ENCODE measurements around the gene LILRB1.
"Not testable (repeated sequence)": the region's sequence is repeated elsewhere in the genome, so short reads cannot be mapped to it uniquely, and the experiment has no call there.

LILRB1 gene

GRCh38 chr19:54624934-54625730 is 5.2 kb upstream of the LILRB1 start:
- peak in 2 of 3 donors; percentile 40 to 63 for DNase-seq
- H3K4me3 ChIP-seq (ENCODE audit: control insufficient read depth in 1 of 7, extremely low read depth in 1 of 7, insufficient read depth in 4 of 7, low read depth in 2 of 7, low read length in 6 of 7); H3K9me3 ChIP-seq (ENCODE audit: control extremely low read depth in 1 of 5, control insufficient read depth in 4 of 5, insufficient read depth in 2 of 5, low read depth in 1 of 5, low read length in 4 of 5); H3K27me3 ChIP-seq (replicated peaks in 2 of 5; ENCODE audit: control insufficient read depth in 4 of 5, insufficient read depth in 5 of 5, low read length in 4 of 5); H3K27ac ChIP-seq (ENCODE audit: insufficient read depth in 1 of 2, low read depth in 1 of 2, low read length in 2 of 2, poor library complexity in 1 of 2, severe bottlenecking in 2 of 2); H3K36me3 ChIP-seq (ENCODE audit: control insufficient read depth in 4 of 4, insufficient read depth in 4 of 4, low read length in 3 of 4); POLR2A ChIA-PET; CTCF ChIA-PET: not testable (repeated sequence)
- 56% methylated on average over 5 of the region's 15 CpGs for WGBS (ENCODE audit: insufficient coverage)
- peaks cover 0 to 31% (median 29%) of the 10 kb centered on the region in 4 experiments for H3K4me1 ChIP-seq (ENCODE audit: control extremely low read depth in 1 of 4, control insufficient read depth in 4 of 4, insufficient read depth in 4 of 4, low read length in 3 of 4)

- Histone ChIP-seq H3K4me1 (ENCODE audit: control extremely low read depth in 1 of 4, control insufficient read depth in 4 of 4, insufficient read depth in 4 of 4, low read length in 3 of 4) (peaks cover 0 to 47% (median 44%) of the 10 kb centered on the region in 4 experiments), H3K9me3 (ENCODE audit: control extremely low read depth in 1 of 5, control insufficient read depth in 4 of 5, insufficient read depth in 2 of 5, low read depth in 1 of 5, low read length in 4 of 5) (peaks cover 0 to 7% (median 0%) of the 10 kb centered on the region in 5 experiments), H3K27me3 (replicated peaks in 2 of 5; ENCODE audit: control insufficient read depth in 4 of 5, insufficient read depth in 5 of 5, low read length in 4 of 5) (no peaks in the 10 kb centered on the region), H3K4me3 (ENCODE audit: control insufficient read depth in 1 of 7, extremely low read depth in 1 of 7, insufficient read depth in 4 of 7, low read depth in 2 of 7, low read length in 6 of 7) (no peak overlapping the region), H3K27ac (ENCODE audit: insufficient read depth in 1 of 2, low read depth in 1 of 2, low read length in 2 of 2, poor library complexity in 1 of 2, severe bottlenecking in 2 of 2) (no peak overlapping the region), H3K36me3 (ENCODE audit: control insufficient read depth in 4 of 4, insufficient read depth in 4 of 4, low read length in 3 of 4) (no peaks in the 10 kb centered on the region)
- POLR2A ChIA-PET, result no interaction called here
- DNase-seq, result no peak
- CTCF ChIA-PET, result interaction anchor here (0.7 to 1.0 kb wide), 2 partner anchors 27 to 50 kb away, joined by 3 to 5 read pairs; no protein-coding TSS in a partner anchor
- WGBS (ENCODE audit: insufficient coverage), result 96% methylated on average over 8 of the region's 8 CpGs
These were observed 3.5 kb upstream of the LILRB1 start for GRCh38 chr19:54626757-54627156.

GRCh38 chr19:54627912-54628311 is 2.4 kb upstream of the LILRB1 start:
- POLR2A ChIA-PET, result not testable (repeated sequence)

GRCh38 chr19:54630782-54631181 is 498 bp downstream of the LILRB1 start:
- Histone ChIP-seq H3K4me1 (ENCODE audit: control extremely low read depth in 1 of 4, control insufficient read depth in 4 of 4, insufficient read depth in 4 of 4, low read length in 3 of 4) (peaks cover 0 to 37% (median 27%) of the 10 kb centered on the region in 4 experiments), H3K27me3 (replicated peaks in 2 of 5; ENCODE audit: control insufficient read depth in 4 of 5, insufficient read depth in 5 of 5, low read length in 4 of 5) (no peaks in the 10 kb centered on the region), H3K9me3 (ENCODE audit: control extremely low read depth in 1 of 5, control insufficient read depth in 4 of 5, insufficient read depth in 2 of 5, low read depth in 1 of 5, low read length in 4 of 5) (peaks cover 0 to 7% (median 0%) of the 10 kb centered on the region in 5 experiments), H3K36me3 (ENCODE audit: control insufficient read depth in 4 of 4, insufficient read depth in 4 of 4, low read length in 3 of 4) (no peaks in the 10 kb centered on the region), H3K4me3 (ENCODE audit: control insufficient read depth in 1 of 7, extremely low read depth in 1 of 7, insufficient read depth in 4 of 7, low read depth in 2 of 7, low read length in 6 of 7) (peak overlapping the region in 6 of 7 experiments; percentile 3 to 59 (median 42)), H3K27ac (ENCODE audit: insufficient read depth in 1 of 2, low read depth in 1 of 2, low read length in 2 of 2, poor library complexity in 1 of 2, severe bottlenecking in 2 of 2) (no peak overlapping the region)
- CTCF ChIA-PET, result interaction anchor here (1.1 kb wide), 1 partner anchor 158 kb away, joined by 4 read pairs; the partner anchor contains the start of gene CDC42EP5
- 64% methylated on average over 4 of the region's 6 CpGs for WGBS (ENCODE audit: insufficient coverage)
- POLR2A ChIA-PET, result no interaction called here
- DNase-seq, result no peak

More at GRCh38 chr19:54627912-54628311, 2.4 kb upstream of the LILRB1 start:
- H3K4me1 ChIP-seq (ENCODE audit: control extremely low read depth in 1 of 4, control insufficient read depth in 4 of 4, insufficient read depth in 4 of 4, low read length in 3 of 4), result peaks cover 0 to 47% (median 44%) of the 10 kb centered on the region in 4 experiments
- H3K36me3 ChIP-seq (ENCODE audit: control insufficient read depth in 4 of 4, insufficient read depth in 4 of 4, low read length in 3 of 4); H3K27ac ChIP-seq (ENCODE audit: insufficient read depth in 1 of 2, low read depth in 1 of 2, low read length in 2 of 2, poor library complexity in 1 of 2, severe bottlenecking in 2 of 2); H3K4me3 ChIP-seq (ENCODE audit: control insufficient read depth in 1 of 7, extremely low read depth in 1 of 7, insufficient read depth in 4 of 7, low read depth in 2 of 7, low read length in 6 of 7); CTCF ChIA-PET; H3K27me3 ChIP-seq (replicated peaks in 2 of 5; ENCODE audit: control insufficient read depth in 4 of 5, insufficient read depth in 5 of 5, low read length in 4 of 5); H3K9me3 ChIP-seq (ENCODE audit: control extremely low read depth in 1 of 5, control insufficient read depth in 4 of 5, insufficient read depth in 2 of 5, low read depth in 1 of 5, low read length in 4 of 5); DNase-seq: not testable (repeated sequence)
- WGBS (ENCODE audit: insufficient coverage), result 92% methylated on average over 4 of the region's 4 CpGs

GRCh38 chr19:54631489-54632337 is 1.4 kb downstream of the LILRB1 start:
- not testable (repeated sequence) for H3K36me3 ChIP-seq (ENCODE audit: control insufficient read depth in 4 of 4, insufficient read depth in 4 of 4, low read length in 3 of 4); H3K4me3 ChIP-seq (ENCODE audit: control insufficient read depth in 1 of 7, extremely low read depth in 1 of 7, insufficient read depth in 4 of 7, low read depth in 2 of 7, low read length in 6 of 7); DNase-seq; H3K27me3 ChIP-seq (replicated peaks in 2 of 5; ENCODE audit: control insufficient read depth in 4 of 5, insufficient read depth in 5 of 5, low read length in 4 of 5); H3K9me3 ChIP-seq (ENCODE audit: control extremely low read depth in 1 of 5, control insufficient read depth in 4 of 5, insufficient read depth in 2 of 5, low read depth in 1 of 5, low read length in 4 of 5); H3K27ac ChIP-seq (ENCODE audit: insufficient read depth in 1 of 2, low read depth in 1 of 2, low read length in 2 of 2, poor library complexity in 1 of 2, severe bottlenecking in 2 of 2)
- ChIA-PET CTCF (interaction anchor here (1.3 kb wide), 1 partner anchor 113 kb away, joined by 3 read pairs; no protein-coding TSS in a partner anchor), POLR2A (interaction anchor here (0.5 kb wide), 1 partner anchor 144 kb away, joined by 3 read pairs; no protein-coding TSS in a partner anchor)
- 92% methylated on average over 16 of the region's 23 CpGs for WGBS (ENCODE audit: insufficient coverage)
- peaks cover 0 to 37% (median 26%) of the 10 kb centered on the region in 4 experiments for H3K4me1 ChIP-seq (ENCODE audit: control extremely low read depth in 1 of 4, control insufficient read depth in 4 of 4, insufficient read depth in 4 of 4, low read length in 3 of 4)

- H3K9me3 ChIP-seq (ENCODE audit: control extremely low read depth in 1 of 5, control insufficient read depth in 4 of 5, insufficient read depth in 2 of 5, low read depth in 1 of 5, low read length in 4 of 5); H3K36me3 ChIP-seq (ENCODE audit: control insufficient read depth in 4 of 4, insufficient read depth in 4 of 4, low read length in 3 of 4); H3K27me3 ChIP-seq (replicated peaks in 2 of 5; ENCODE audit: control insufficient read depth in 4 of 5, insufficient read depth in 5 of 5, low read length in 4 of 5); H3K27ac ChIP-seq (ENCODE audit: insufficient read depth in 1 of 2, low read depth in 1 of 2, low read length in 2 of 2, poor library complexity in 1 of 2, severe bottlenecking in 2 of 2); DNase-seq; H3K4me3 ChIP-seq (ENCODE audit: control insufficient read depth in 1 of 7, extremely low read depth in 1 of 7, insufficient read depth in 4 of 7, low read depth in 2 of 7, low read length in 6 of 7); POLR2A ChIA-PET: not testable (repeated sequence)
- CTCF ChIA-PET, result interaction anchor here (1.3 kb wide), 1 partner anchor 113 kb away, joined by 3 read pairs; no protein-coding TSS in a partner anchor
- WGBS (ENCODE audit: insufficient coverage), result over 99% methylated on average over 11 of the region's 16 CpGs
- peaks cover 0 to 37% (median 26%) of the 10 kb centered on the region in 4 experiments for H3K4me1 ChIP-seq (ENCODE audit: control extremely low read depth in 1 of 4, control insufficient read depth in 4 of 4, insufficient read depth in 4 of 4, low read length in 3 of 4)
These were observed 2.2 kb downstream of the LILRB1 start for GRCh38 chr19:54632517-54632916.

Measured in common myeloid progenitor, CD34-positive (primary cell).